ENCODE data around the gene OR2M5. TPM values are rescaled to one million over a fixed set of nuclear protein-coding genes. Genes with fewer than 3 reads are reported as not detected.

OR2M5 gene
- total and polyA plus RNA-seq, 2 donors (not counting 3 experiments of a cell fraction or from before 2014, with no cell fraction given) = not detected

- no peak for TF ChIP-seq POLR2A (IDR thresholded peaks at IDR 0.05; ENCODE audit: low read depth, low read length)
- TF ChIP-seq FOS (IDR thresholded peaks at IDR 0.05; ENCODE audit: borderline replicate concordance, insufficient read depth, low read length) = no peak
- TF ChIP-seq EZH2 (IDR thresholded peaks at IDR 0.05; ENCODE audit: borderline replicate concordance, low read depth, low read length, severe bottlenecking) = no peak
- no peak for TF ChIP-seq POLR2AphosphoS5 (IDR thresholded peaks at IDR 0.05; ENCODE audit: insufficient read depth, low read depth, low read length)
- no peak for TF ChIP-seq CTCF (IDR thresholded peaks at IDR 0.05; ENCODE audit: extremely low read depth in 1 of 2, insufficient read depth in 1 of 2, low read depth in 1 of 2, low read length in 2 of 2)
- no peaks in the 10 kb centered on the region for H3K36me3 ChIP-seq (ENCODE audit: control insufficient read depth in 2 of 2, extremely low read depth in 1 of 2, insufficient read depth in 2 of 2, low read length in 2 of 2)
- H3K9ac ChIP-seq (replicated peaks; ENCODE audit: extremely low read depth, insufficient read depth, low read length) = no peak overlapping the region
- intact Hi-C loops (cut with micrococcal nuclease) (no loop called here), dilution Hi-C loops (cut with MboI; ENCODE audit: extremely low pct_ligation_motif_present, low sequenced_read_pairs) (no loop called here)
- H3K9me1 ChIP-seq (replicated peaks; ENCODE audit: control insufficient read depth, extremely low read depth, insufficient read depth, low read length) = no peaks in the 10 kb centered on the region
- POLR2A ChIA-PET = no interaction called here
- FAIRE-seq (no peak), DNase-seq (ENCODE audit: low read depth, low spot score) (no peak)
- no peaks in the 10 kb centered on the region for H3K4me1 ChIP-seq (ENCODE audit: control insufficient read depth, extremely low read depth, insufficient read depth, low read length)
- no peak overlapping the region for H3K27ac ChIP-seq (ENCODE audit: insufficient read depth, low read depth, low read length)
- H4K20me1 ChIP-seq (replicated peaks; ENCODE audit: control insufficient read depth, extremely low read depth, insufficient read depth, low read length) = no peaks in the 10 kb centered on the region
- BruUV-seq (replicated peaks) = no TSS peak
- no peak overlapping the region for H2AFZ ChIP-seq (ENCODE audit: low read depth, low read length)
- H3K27me3 ChIP-seq (ENCODE audit: control insufficient read depth in 2 of 2, insufficient read depth in 2 of 2, low read length in 2 of 2) = no peaks in the 10 kb centered on the region
- no peak overlapping the region for H3K4me2 ChIP-seq (ENCODE audit: insufficient read depth, low read length)
- H3K79me2 ChIP-seq (ENCODE audit: control insufficient read depth, insufficient read depth, low read length) = no peaks in the 10 kb centered on the region
- peaks cover under 1% of the 10 kb centered on the region for H3K9me3 ChIP-seq (replicated peaks; ENCODE audit: control insufficient read depth, insufficient read depth, low read length)
- CTCF ChIA-PET = no interaction called here
- H3K4me3 ChIP-seq (replicated peaks in 1 of 3; ENCODE audit: insufficient read depth in 1 of 3, low read depth in 1 of 3, low read length in 3 of 3) = no peak overlapping the region
These were observed 1.6 kb upstream of the OR2M5 start for GRCh38 chr1:248143311-248143710.

- Histone ChIP-seq H3K36me3 (ENCODE audit: control insufficient read depth in 2 of 2, extremely low read depth in 1 of 2, insufficient read depth in 2 of 2, low read length in 2 of 2) (no peaks in the 10 kb centered on the region), H4K20me1 (replicated peaks; ENCODE audit: control insufficient read depth, extremely low read depth, insufficient read depth, low read length) (no peaks in the 10 kb centered on the region), H3K9me1 (replicated peaks; ENCODE audit: control insufficient read depth, extremely low read depth, insufficient read depth, low read length) (no peaks in the 10 kb centered on the region), H2AFZ (ENCODE audit: low read depth, low read length) (no peak overlapping the region), H3K9ac (replicated peaks; ENCODE audit: extremely low read depth, insufficient read depth, low read length) (no peak overlapping the region), H3K27me3 (ENCODE audit: control insufficient read depth in 2 of 2, insufficient read depth in 2 of 2, low read length in 2 of 2) (no peaks in the 10 kb centered on the region), H3K9me3 (replicated peaks; ENCODE audit: control insufficient read depth, insufficient read depth, low read length) (peaks cover 2% of the 10 kb centered on the region), H3K79me2 (ENCODE audit: control insufficient read depth, insufficient read depth, low read length) (no peaks in the 10 kb centered on the region), H3K4me2 (ENCODE audit: insufficient read depth, low read length) (no peak overlapping the region), H3K27ac (ENCODE audit: insufficient read depth, low read depth, low read length) (no peak overlapping the region), H3K4me3 (replicated peaks in 1 of 3; ENCODE audit: insufficient read depth in 1 of 3, low read depth in 1 of 3, low read length in 3 of 3) (no peak overlapping the region), H3K4me1 (ENCODE audit: control insufficient read depth, extremely low read depth, insufficient read depth, low read length) (no peaks in the 10 kb centered on the region)
- ChIA-PET CTCF (no interaction called here), POLR2A (no interaction called here)
- no TSS peak for BruUV-seq (replicated peaks)
- dilution Hi-C loops (cut with MboI; ENCODE audit: extremely low pct_ligation_motif_present, low sequenced_read_pairs) (no loop called here), intact Hi-C loops (cut with micrococcal nuclease) (no loop called here)
- TF ChIP-seq MAX (IDR thresholded peaks at IDR 0.05; ENCODE audit: insufficient read depth, insufficient read length) = no peak
- no peak for TF ChIP-seq FOS (IDR thresholded peaks at IDR 0.05; ENCODE audit: borderline replicate concordance, insufficient read depth, low read length)
- TF ChIP-seq JUN (IDR thresholded peaks at IDR 0.05; ENCODE audit: borderline replicate concordance, insufficient read depth, insufficient read length, low read depth) = no peak
- TF ChIP-seq MYC (IDR thresholded peaks at IDR 0.05; ENCODE audit: low read depth, low read length) = no peak
- TF ChIP-seq EZH2 (IDR thresholded peaks at IDR 0.05; ENCODE audit: borderline replicate concordance, low read depth, low read length, severe bottlenecking) = no peak
- no peak for TF ChIP-seq GATA2 (IDR thresholded peaks at IDR 0.05; ENCODE audit: insufficient read depth, insufficient read length, low read depth, low read length)
- no peak for TF ChIP-seq CTCF (IDR thresholded peaks at IDR 0.05; ENCODE audit: extremely low read depth in 1 of 2, insufficient read depth in 1 of 2, low read depth in 1 of 2, low read length in 2 of 2)
- TF ChIP-seq POLR2AphosphoS5 (IDR thresholded peaks at IDR 0.05; ENCODE audit: insufficient read depth, low read depth, low read length) = no peak
- no peak for TF ChIP-seq POLR2A (IDR thresholded peaks at IDR 0.05; ENCODE audit: low read depth, low read length)
- no peak for DNase-seq (ENCODE audit: low read depth, low spot score)
- no peak for FAIRE-seq
These were observed 7.3 kb downstream of the OR2M5 start for GRCh38 chr1:248152056-248152827.
